Stimulated activated CD4-positive, alpha-beta T cell treated with anti-CD3 and anti-CD28 coated beads, TNF-alpha, amount 100 ng/mL, for 24 hours (primary cell): Measurements from ENCODE around the gene SERTAD1.

Source experiments
- DNase-seq, 3 experiments: peaks; one replicate each; pipeline ENCODE4 v3.0.0-alpha.2; 2020; ENCODE audit warnings: low read depth in 3 of 3

The SERTAD1 gene

GRCh38 chr19:40403262-40403984, 22.4 kb downstream of the SERTAD1 start:
- DNase-seq: peak; percentile 56 to 92 (median 57)

GRCh38 chr19:40400559-40400958, 25.2 kb downstream of the SERTAD1 start:
- DNase-seq: no peak

GRCh38 chr19:40398417-40399131, 27.2 kb downstream of the SERTAD1 start:
- peak; percentile 40 to 73 (median 51) for DNase-seq

GRCh38 chr19:40397568-40397906, 28.3 kb downstream of the SERTAD1 start:
- no peak for DNase-seq

GRCh38 chr19:40396886-40397567, 28.8 kb downstream of the SERTAD1 start:
- no peak for DNase-seq

GRCh38 chr19:40395956-40396355, 29.8 kb downstream of the SERTAD1 start:
- DNase-seq: no peak

GRCh38 chr19:40394816-40395210, 31.0 kb downstream of the SERTAD1 start:
- DNase-seq: no peak

- no peak for DNase-seq
These were observed 31.6 kb downstream of the SERTAD1 start for GRCh38 chr19:40393894-40394815.

- DNase-seq: no peak
These were observed 32.8 kb downstream of the SERTAD1 start for GRCh38 chr19:40392894-40393517.

GRCh38 chr19:40392123-40392522, 33.7 kb downstream of the SERTAD1 start:
- no peak for DNase-seq

- DNase-seq: no peak
These were observed 35.6 kb downstream of the SERTAD1 start, which contains the start of gene HIPK4 for GRCh38 chr19:40390084-40390742. Gene HIPK4, minus strand, starts transcription at chr19:40390181. Its CDS starts 279 bp downstream, at chr19:40389902.

GRCh38 chr19:40389404-40390083, 36.2 kb downstream of the SERTAD1 start:
- DNase-seq: no peak

- DNase-seq: no peak
These were observed 37.3 kb downstream of the SERTAD1 start for GRCh38 chr19:40388481-40388880.

- DNase-seq: no peak
These were observed 38.6 kb downstream of the SERTAD1 start for GRCh38 chr19:40387155-40387554.

- no peak for DNase-seq
These were observed 42.0 kb downstream of the SERTAD1 start for GRCh38 chr19:40383668-40384248.

- DNase-seq: no peak
These were observed 44.5 kb downstream of the SERTAD1 start for GRCh38 chr19:40381321-40381720.

GRCh38 chr19:40380199-40381037, 45.4 kb downstream of the SERTAD1 start:
- no peak for DNase-seq

- DNase-seq: no peak
These were observed 46.2 kb downstream of the SERTAD1 start for GRCh38 chr19:40379446-40380198.
